Bronchial epithelial cell (primary cell): Measurements from ENCODE around the gene PRR29. TPM values are rescaled to one million over a fixed set of nuclear protein-coding genes. Genes with fewer than 3 reads are reported as not detected.
A peak's percentile ranks its signal among the peaks of the same experiment; 100 is the strongest.

Source experiments
- DNase-seq: peaks from one replicate; pipeline ENCODE4 v3.0.0-alpha.2; 2010; ENCODE audit warnings: low read depth
- FAIRE-seq: peaks from 2 replicates; lab custom pipeline; 2011; peaks lifted over from hg19 to GRCh38; lab: Jason Lieb, UNC
- H3K27me3 ChIP-seq: 2 replicates; pipeline ENCODE4 v1.5.1; 2011; ENCODE audit warnings: low read length; ENCODE audit not compliant: control insufficient read depth, insufficient read depth
- H3K36me3 ChIP-seq: 2 replicates; pipeline ENCODE4 v1.5.1; 2011; ENCODE audit warnings: low read length; ENCODE audit not compliant: control insufficient read depth, insufficient read depth
- H3K4me3 ChIP-seq: 2 replicates; pipeline ENCODE4 v1.5.1; 2011; ENCODE audit warnings: mild to moderate bottlenecking, low read depth, low read length, control low read depth
- total RNA-seq: library from RNA; depleted of rRNA; stranded (reverse); fragments of >200 nt; gene quantifications from 2 replicates; pipeline ENCODE4 v1.2.1, GENCODE V29; 2014
- TF ChIP-seq, protein P1 (sequence below): IDR thresholded peaks from 2 replicates; pipeline ENCODE4 v1.5.1; 2011; ENCODE audit warnings: mild to moderate bottlenecking, moderate library complexity, low read length, control low read depth, inconsistent platforms; ENCODE audit not compliant: insufficient read depth, severe bottlenecking

PRR29 gene
- total RNA-seq = not detected in 2 replicates

DNA sequence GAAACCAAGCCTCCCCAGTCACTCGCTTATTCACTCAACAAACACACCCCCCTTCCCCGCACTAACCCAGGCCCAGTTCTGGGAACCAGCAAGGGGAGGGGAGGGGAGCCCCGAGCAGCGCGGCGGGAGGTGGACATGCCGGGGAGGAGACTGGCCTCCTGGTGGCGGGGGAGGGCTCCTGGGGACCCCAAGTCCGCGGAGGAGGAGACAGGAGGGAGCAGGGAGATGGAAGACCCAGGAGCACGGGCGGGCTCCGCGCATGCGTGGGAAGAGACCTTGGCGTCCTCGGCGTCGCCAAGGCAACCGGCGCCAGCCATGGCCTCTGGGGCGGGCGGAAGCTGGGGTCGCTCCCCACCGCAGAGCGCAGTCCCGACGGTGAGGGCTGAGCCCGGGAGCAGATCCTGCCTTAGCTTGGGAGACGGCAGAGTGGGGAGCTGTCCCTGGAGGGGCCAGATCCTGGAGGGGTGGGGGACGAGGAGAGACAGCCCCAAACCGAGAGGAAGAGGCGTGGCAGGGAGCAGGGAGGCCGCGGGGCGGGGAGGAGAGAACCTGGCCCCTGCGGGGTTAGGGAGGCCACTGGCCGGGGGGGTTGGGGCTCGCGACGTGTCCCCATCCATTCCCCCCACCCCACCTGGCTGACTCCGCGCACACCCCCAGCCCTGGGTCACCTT lies at the start of gene PRR29:
PRR29 (plus strand) TSS at position 302 of the 671 bp plus-strand sequence; CDS start at position 316, 14 bp downstream.
- Histone ChIP-seq H3K27me3 (peaks cover 5% of the 10 kb centered on the region), H3K4me3 (peak within 1 kb of the TSS; percentile 44), H3K36me3 (no peaks in the 10 kb centered on the region)
- TF ChIP-seq, protein P1, sequence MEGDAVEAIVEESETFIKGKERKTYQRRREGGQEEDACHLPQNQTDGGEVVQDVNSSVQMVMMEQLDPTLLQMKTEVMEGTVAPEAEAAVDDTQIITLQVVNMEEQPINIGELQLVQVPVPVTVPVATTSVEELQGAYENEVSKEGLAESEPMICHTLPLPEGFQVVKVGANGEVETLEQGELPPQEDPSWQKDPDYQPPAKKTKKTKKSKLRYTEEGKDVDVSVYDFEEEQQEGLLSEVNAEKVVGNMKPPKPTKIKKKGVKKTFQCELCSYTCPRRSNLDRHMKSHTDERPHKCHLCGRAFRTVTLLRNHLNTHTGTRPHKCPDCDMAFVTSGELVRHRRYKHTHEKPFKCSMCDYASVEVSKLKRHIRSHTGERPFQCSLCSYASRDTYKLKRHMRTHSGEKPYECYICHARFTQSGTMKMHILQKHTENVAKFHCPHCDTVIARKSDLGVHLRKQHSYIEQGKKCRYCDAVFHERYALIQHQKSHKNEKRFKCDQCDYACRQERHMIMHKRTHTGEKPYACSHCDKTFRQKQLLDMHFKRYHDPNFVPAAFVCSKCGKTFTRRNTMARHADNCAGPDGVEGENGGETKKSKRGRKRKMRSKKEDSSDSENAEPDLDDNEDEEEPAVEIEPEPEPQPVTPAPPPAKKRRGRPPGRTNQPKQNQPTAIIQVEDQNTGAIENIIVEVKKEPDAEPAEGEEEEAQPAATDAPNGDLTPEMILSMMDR = no peak
- FAIRE-seq (no peak), DNase-seq (no peak)

DNA sequence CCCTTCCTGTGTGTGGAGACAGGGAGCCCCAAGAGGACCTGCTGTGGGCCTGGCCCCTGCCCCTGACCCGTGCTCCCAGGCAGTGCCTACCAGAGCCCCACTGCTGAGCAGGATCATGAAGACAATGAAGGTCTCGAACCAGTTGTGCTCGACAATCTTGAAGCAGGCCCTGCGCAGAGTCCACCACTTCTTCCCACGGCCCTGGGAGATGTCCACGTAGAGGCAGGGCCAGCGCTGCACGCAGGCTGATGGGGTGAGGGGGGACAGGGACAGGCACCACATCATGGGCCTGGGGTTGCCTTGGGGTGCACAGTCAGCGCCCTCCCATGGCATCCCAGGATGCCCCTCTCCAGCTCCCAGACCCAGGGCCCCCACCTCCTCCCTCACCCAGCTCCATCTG lies 49.6 kb upstream of the PRR29 start:
- no peak for DNase-seq
- H3K27me3 ChIP-seq = no peaks in the 10 kb centered on the region
- H3K36me3 ChIP-seq = no peaks in the 10 kb centered on the region
- no peak overlapping the region for H3K4me3 ChIP-seq
- FAIRE-seq = no peak
- TF ChIP-seq, protein P1 = no peak

DNA sequence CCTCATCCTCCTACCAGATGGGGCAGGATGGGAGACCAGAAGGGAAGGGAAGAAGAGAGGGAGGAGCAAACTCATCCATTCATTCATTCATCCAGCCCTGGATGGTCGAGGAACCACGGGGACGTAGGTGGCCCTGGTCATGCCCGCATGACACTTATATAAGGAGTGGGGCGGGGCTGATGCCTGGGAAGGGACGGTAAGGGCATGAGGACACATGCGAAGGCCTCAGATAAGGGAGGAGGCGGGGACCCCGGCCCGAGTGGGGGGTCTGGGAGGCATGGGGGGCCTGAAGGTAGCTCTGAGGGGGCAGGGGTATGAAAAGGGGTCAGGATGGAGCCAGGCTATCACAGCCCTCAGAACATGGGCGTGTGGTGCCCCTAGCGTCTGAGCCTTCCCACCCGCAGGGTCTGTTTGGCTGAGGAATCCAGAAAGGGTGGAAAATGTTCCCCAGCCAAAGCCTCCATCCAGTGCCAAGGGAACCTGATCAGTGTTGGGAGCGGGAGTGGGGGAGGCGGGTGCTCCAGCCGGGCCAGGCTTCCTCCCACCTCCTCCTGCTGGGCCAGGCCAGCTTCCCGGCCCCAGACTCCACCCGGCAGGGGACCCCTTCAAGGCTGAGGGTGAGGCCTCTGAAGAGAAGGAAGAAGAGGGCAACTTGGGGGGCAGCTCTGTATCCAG lies 48.4 kb upstream of the PRR29 start:
- no peak overlapping the region for H3K4me3 ChIP-seq
- no peaks in the 10 kb centered on the region for H3K36me3 ChIP-seq
- DNase-seq (no peak), FAIRE-seq (no peak)
- TF ChIP-seq, protein P1 = no peak
- no peaks in the 10 kb centered on the region for H3K27me3 ChIP-seq

DNA sequence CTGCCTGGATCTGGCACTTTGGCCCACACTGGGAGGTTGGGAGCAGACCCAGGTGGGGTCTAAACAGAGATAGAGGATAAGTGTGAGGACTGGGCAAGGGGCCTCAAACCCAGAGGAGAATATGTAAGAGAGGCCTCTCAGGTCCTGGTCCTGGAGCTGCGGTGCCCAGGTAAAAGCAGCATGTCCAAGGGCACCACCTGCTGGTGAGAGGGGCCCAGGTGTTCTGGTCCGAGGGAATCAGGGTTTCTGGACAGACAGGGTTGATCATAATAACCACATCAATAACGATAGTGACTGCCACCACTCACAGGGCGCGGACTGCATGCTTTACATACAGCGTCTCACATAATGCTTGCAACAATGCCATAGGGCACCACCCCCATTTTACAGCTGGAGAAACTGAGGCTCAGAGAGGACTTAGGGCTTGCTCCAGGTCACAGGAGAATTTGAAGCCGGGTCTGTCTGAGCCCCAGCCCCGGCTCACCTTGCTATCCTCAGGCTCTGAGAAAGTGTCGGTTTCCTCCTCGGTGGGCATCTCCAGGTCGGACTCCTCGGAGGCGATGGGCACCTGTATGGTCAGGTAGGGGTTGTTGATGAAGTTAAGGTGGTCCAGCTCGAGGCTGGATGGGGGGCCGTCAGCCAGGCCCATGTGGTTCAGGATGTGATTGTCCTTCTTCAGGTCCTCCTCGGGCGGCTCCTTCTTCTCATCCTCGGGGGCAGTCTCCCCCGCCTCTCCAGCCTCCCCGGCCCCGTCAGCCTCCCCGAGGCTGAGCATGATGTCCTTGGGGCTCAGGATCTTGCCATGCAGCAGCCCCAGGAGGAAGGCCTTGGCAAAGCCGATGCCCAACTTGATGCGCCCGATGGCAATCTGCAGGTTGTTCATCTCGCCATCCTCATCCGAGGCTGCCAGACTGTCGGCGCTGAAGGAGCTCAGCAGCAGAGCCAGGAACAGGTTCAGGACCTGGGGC lies 46.9 kb upstream of the PRR29 start:
- no peak for FAIRE-seq
- no peaks in the 10 kb centered on the region for H3K36me3 ChIP-seq
- DNase-seq = peak; percentile 38
- no peaks in the 10 kb centered on the region for H3K27me3 ChIP-seq
- TF ChIP-seq, protein P1 = peak; percentile 84
- H3K4me3 ChIP-seq = no peak overlapping the region

DNA sequence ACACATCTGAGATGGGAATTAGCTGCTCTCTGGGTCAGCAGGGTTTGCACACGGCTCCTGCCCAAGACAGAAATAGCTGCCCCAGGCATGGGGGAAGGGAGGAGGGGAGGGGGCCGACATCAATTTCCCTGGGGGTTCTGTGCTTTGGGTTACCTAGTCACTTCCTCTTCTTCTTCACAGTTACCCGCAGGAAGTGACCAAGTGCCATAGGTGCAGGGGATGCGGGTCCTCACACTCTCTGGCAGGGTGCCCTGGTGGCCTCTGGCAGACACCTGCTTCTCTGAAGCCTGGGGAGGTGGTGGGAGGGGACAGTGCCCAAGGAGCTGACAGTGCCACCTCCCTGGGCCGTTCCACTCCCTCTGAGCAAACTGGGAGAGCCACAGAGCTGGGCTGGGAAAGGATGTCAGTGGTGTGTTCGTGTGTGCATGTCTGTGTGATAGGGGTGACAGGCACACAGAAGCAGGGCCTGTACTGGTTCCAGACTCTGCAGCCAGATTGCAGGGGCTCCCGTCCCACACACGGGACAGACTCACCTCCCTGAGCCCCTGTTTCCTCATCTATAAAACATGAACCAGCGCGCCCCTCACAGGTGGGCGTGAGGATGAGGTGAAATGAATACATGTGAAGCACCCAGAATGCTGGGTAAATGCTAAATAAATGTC lies 43.6 kb upstream of the PRR29 start:
- Histone ChIP-seq H3K36me3 (no peaks in the 10 kb centered on the region), H3K27me3 (no peaks in the 10 kb centered on the region), H3K4me3 (no peak overlapping the region)
- TF ChIP-seq, protein P1 = no peak
- DNase-seq (no peak), FAIRE-seq (no peak)
